ENCODE data around the gene SEMA3B. TPM values are rescaled to one million over a fixed set of nuclear protein-coding genes. Genes with fewer than 3 reads are reported as not detected.

Gene SEMA3B
- total and polyA plus RNA-seq, 8 donors: 40.1 to 310 (median 103) TPM

- peaks cover 0 to 6% (median 0%) of the 10 kb centered on the region in 3 donors for H3K27me3 ChIP-seq
- WGBS, 5 donors: 35 to 62% (median 50%) methylated on average over 1 of the region's 1 CpG
- H3K27ac ChIP-seq: peak overlapping the region; percentile 88 to 98 (median 95)
- DNase-seq: no peak
- no peak for TF ChIP-seq POLR2AphosphoS5 (IDR thresholded peaks at IDR 0.05)
- TF ChIP-seq POLR2A (IDR thresholded peaks at IDR 0.05): no peak
- no peak for TF ChIP-seq EP300 (IDR thresholded peaks at IDR 0.05)
- TF ChIP-seq CTCF (IDR thresholded peaks at IDR 0.05): no peak
- intact Hi-C loops (cut with DNase I; ENCODE audit: low total_unique reads): no loop called here
- no peaks in the 10 kb centered on the region for H3K36me3 ChIP-seq
- H3K4me1 ChIP-seq: peaks cover 63 to 92% (median 79%) of the 10 kb centered on the region in 4 donors
- H3K4me3 ChIP-seq: peak overlapping the region in 1 of 4 donors; percentile 45
- no peaks in the 10 kb centered on the region for H3K9me3 ChIP-seq
Observed at GRCh38 chr3:50265571-50265970, 3.4 kb upstream of the SEMA3B start.

- no peak for DNase-seq
- Histone ChIP-seq H3K4me3 (peak overlapping the region; percentile 34 to 52 (median 45)), H3K9me3 (no peaks in the 10 kb centered on the region), H3K27ac (peak overlapping the region; percentile 88 to 98 (median 95)), H3K4me1 (peaks cover 63 to 92% (median 79%) of the 10 kb centered on the region in 4 donors), H3K36me3 (peaks cover 0 to under 1% (median 0%) of the 10 kb centered on the region in 4 donors), H3K27me3 (peaks cover 0 to 6% (median 0%) of the 10 kb centered on the region in 3 donors)
- TF ChIP-seq POLR2AphosphoS5 (IDR thresholded peaks at IDR 0.05) (no peak), CTCF (IDR thresholded peaks at IDR 0.05) (no peak), EP300 (IDR thresholded peaks at IDR 0.05) (no peak)
- 54 to 73% (median 62%) methylated on average over 5 to 6 of the region's 6 CpGs for WGBS, 5 donors
- intact Hi-C loops (cut with DNase I; ENCODE audit: low total_unique reads): no loop called here
Observed at GRCh38 chr3:50266017-50266416, 2.9 kb upstream of the SEMA3B start.

- no peak for TF ChIP-seq EP300 (IDR thresholded peaks at IDR 0.05)
- no peak for TF ChIP-seq POLR2AphosphoS5 (IDR thresholded peaks at IDR 0.05)
- no peak for TF ChIP-seq CTCF (IDR thresholded peaks at IDR 0.05)
- TF ChIP-seq POLR2A (IDR thresholded peaks at IDR 0.05): no peak
- WGBS, 5 donors: 12 to 48% (median 25%) methylated on average over 3 to 7 of the region's 7 CpGs
- H3K4me1 ChIP-seq: peaks cover 62 to 93% (median 77%) of the 10 kb centered on the region in 4 donors
- no peaks in the 10 kb centered on the region for H3K9me3 ChIP-seq
- H3K36me3 ChIP-seq: peaks cover 0 to 3% (median 0%) of the 10 kb centered on the region in 4 donors
- DNase-seq: peak in 1 of 2 donors; percentile 56
- peak overlapping the region; percentile 88 to 98 (median 95) for H3K27ac ChIP-seq
- H3K27me3 ChIP-seq: peaks cover 0 to 6% (median 0%) of the 10 kb centered on the region in 3 donors
- intact Hi-C loops (cut with DNase I; ENCODE audit: low total_unique reads): no loop called here
- peak overlapping the region; percentile 34 to 52 (median 45) for H3K4me3 ChIP-seq
Observed at GRCh38 chr3:50266836-50267235, 2.1 kb upstream of the SEMA3B start.

GRCh38 chr3:50267280-50267913 is 1.6 kb upstream of the SEMA3B start:
- DNase-seq: peak; percentile 87 to 90
- TF ChIP-seq EP300 (IDR thresholded peaks at IDR 0.05) (no peak), CTCF (IDR thresholded peaks at IDR 0.05) (no peak), POLR2A (IDR thresholded peaks at IDR 0.05) (peak in 2 of 4 donors; percentile 44 to 61), POLR2AphosphoS5 (IDR thresholded peaks at IDR 0.05) (peak; percentile 55 to 92 (median 89))
- peak overlapping the region; percentile 88 to 98 (median 95) for H3K27ac ChIP-seq
- WGBS, 5 donors: 6 to 14% (median 9%) methylated on average over 6 to 22 of the region's 22 CpGs
- no peaks in the 10 kb centered on the region for H3K9me3 ChIP-seq
- peak overlapping the region; percentile 34 to 52 (median 45) for H3K4me3 ChIP-seq
- intact Hi-C loops (cut with DNase I; ENCODE audit: low total_unique reads): no loop called here
- H3K27me3 ChIP-seq: peaks cover 0 to 6% (median 0%) of the 10 kb centered on the region in 3 donors
- H3K36me3 ChIP-seq: peaks cover 0 to 3% (median 0%) of the 10 kb centered on the region in 4 donors
- peaks cover 62 to 98% (median 79%) of the 10 kb centered on the region in 4 donors for H3K4me1 ChIP-seq
